Loucy (cell line): ENCODE data around the gene NRSN1.

Experiments used
- CTCF ChIP-seq: fragments of 200-600 bp; sonication (generic); conservative IDR thresholded peaks from 2 replicates; pipeline ENCODE4 v1.5.1; 2014; ENCODE audit warnings: mild to moderate bottlenecking, antibody characterized with exemption, low read length
- EZH2phosphoT487 ChIP-seq: fragments of 200-600 bp; IDR thresholded peaks from 2 replicates; pipeline ENCODE4 v1.6.1; 2018; ENCODE audit warnings: antibody characterized with exemption, mild to moderate bottlenecking, moderate library complexity, borderline replicate concordance

- no peak for TF ChIP-seq CTCF
- TF ChIP-seq EZH2phosphoT487 = no peak
Observed at GRCh38 chr6:24079076-24079475, 46.9 kb upstream of the NRSN1 start.
